ENCODE results near the gene HECTD1.

DNA sequence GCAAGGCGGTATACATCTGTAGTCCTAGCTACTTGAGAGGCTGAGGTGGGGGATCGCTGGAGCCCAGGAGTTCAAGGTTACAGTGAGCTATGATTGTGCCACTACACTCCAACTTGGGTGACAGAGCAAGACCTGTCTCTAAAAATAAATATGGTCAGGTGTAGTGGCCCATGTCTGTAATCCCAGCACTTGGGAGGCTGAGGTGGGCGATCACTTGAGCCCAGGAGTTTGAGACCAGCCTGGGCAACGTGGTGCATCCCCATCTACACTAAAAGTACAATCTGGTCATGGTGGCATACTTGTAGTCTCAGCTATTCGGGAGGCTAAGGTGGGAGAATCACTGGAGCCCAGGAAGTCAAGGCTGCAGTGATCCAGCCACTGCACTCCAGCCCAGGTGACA, 40.6 kb downstream of the HECTD1 start:
- TF ChIP-seq GLI2 (tag by site-specific recombination; IDR thresholded peaks at IDR 0.05; ENCODE audit: borderline replicate concordance, low read depth) (no peak), ZNF138 (tag by site-specific recombination; IDR thresholded peaks at IDR 0.05; ENCODE audit: borderline replicate concordance) (no peak), TCF7L2 (IDR thresholded peaks at IDR 0.05; ENCODE audit: borderline replicate concordance, low read depth, low read length) (no peak), YY1 (tag by site-specific recombination; IDR thresholded peaks at IDR 0.05) (no peak), ZNF501 (tag by site-specific recombination; IDR thresholded peaks at IDR 0.05) (no peak), ZNF266 (tag by site-specific recombination; IDR thresholded peaks at IDR 0.05; ENCODE audit: low read depth) (no peak), ZNF140 (tag by site-specific recombination; IDR thresholded peaks at IDR 0.05) (no peak)
- TF ChIP-seq, protein P1, sequence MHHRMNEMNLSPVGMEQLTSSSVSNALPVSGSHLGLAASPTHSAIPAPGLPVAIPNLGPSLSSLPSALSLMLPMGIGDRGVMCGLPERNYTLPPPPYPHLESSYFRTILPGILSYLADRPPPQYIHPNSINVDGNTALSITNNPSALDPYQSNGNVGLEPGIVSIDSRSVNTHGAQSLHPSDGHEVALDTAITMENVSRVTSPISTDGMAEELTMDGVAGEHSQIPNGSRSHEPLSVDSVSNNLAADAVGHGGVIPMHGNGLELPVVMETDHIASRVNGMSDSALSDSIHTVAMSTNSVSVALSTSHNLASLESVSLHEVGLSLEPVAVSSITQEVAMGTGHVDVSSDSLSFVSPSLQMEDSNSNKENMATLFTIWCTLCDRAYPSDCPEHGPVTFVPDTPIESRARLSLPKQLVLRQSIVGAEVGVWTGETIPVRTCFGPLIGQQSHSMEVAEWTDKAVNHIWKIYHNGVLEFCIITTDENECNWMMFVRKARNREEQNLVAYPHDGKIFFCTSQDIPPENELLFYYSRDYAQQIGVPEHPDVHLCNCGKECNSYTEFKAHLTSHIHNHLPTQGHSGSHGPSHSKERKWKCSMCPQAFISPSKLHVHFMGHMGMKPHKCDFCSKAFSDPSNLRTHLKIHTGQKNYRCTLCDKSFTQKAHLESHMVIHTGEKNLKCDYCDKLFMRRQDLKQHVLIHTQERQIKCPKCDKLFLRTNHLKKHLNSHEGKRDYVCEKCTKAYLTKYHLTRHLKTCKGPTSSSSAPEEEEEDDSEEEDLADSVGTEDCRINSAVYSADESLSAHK (tag by site-specific recombination; IDR thresholded peaks at IDR 0.05) = no peak
- TF ChIP-seq, protein P2, sequence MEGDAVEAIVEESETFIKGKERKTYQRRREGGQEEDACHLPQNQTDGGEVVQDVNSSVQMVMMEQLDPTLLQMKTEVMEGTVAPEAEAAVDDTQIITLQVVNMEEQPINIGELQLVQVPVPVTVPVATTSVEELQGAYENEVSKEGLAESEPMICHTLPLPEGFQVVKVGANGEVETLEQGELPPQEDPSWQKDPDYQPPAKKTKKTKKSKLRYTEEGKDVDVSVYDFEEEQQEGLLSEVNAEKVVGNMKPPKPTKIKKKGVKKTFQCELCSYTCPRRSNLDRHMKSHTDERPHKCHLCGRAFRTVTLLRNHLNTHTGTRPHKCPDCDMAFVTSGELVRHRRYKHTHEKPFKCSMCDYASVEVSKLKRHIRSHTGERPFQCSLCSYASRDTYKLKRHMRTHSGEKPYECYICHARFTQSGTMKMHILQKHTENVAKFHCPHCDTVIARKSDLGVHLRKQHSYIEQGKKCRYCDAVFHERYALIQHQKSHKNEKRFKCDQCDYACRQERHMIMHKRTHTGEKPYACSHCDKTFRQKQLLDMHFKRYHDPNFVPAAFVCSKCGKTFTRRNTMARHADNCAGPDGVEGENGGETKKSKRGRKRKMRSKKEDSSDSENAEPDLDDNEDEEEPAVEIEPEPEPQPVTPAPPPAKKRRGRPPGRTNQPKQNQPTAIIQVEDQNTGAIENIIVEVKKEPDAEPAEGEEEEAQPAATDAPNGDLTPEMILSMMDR (tag by site-specific recombination; IDR thresholded peaks at IDR 0.05) = no peak
- TF ChIP-seq, protein P3, sequence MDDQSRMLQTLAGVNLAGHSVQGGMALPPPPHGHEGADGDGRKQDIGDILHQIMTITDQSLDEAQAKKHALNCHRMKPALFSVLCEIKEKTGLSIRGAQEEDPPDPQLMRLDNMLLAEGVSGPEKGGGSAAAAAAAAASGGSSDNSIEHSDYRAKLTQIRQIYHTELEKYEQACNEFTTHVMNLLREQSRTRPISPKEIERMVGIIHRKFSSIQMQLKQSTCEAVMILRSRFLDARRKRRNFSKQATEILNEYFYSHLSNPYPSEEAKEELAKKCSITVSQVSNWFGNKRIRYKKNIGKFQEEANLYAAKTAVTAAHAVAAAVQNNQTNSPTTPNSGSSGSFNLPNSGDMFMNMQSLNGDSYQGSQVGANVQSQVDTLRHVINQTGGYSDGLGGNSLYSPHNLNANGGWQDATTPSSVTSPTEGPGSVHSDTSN (CRISPR knock-in tag; IDR thresholded peaks at IDR 0.05) = no peak
- TF ChIP-seq, protein P4, sequence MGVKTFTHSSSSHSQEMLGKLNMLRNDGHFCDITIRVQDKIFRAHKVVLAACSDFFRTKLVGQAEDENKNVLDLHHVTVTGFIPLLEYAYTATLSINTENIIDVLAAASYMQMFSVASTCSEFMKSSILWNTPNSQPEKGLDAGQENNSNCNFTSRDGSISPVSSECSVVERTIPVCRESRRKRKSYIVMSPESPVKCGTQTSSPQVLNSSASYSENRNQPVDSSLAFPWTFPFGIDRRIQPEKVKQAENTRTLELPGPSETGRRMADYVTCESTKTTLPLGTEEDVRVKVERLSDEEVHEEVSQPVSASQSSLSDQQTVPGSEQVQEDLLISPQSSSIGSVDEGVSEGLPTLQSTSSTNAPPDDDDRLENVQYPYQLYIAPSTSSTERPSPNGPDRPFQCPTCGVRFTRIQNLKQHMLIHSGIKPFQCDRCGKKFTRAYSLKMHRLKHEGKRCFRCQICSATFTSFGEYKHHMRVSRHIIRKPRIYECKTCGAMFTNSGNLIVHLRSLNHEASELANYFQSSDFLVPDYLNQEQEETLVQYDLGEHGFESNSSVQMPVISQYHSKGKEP (tag by site-specific recombination; IDR thresholded peaks at IDR 0.05) = no peak
- TF ChIP-seq, protein P5, sequence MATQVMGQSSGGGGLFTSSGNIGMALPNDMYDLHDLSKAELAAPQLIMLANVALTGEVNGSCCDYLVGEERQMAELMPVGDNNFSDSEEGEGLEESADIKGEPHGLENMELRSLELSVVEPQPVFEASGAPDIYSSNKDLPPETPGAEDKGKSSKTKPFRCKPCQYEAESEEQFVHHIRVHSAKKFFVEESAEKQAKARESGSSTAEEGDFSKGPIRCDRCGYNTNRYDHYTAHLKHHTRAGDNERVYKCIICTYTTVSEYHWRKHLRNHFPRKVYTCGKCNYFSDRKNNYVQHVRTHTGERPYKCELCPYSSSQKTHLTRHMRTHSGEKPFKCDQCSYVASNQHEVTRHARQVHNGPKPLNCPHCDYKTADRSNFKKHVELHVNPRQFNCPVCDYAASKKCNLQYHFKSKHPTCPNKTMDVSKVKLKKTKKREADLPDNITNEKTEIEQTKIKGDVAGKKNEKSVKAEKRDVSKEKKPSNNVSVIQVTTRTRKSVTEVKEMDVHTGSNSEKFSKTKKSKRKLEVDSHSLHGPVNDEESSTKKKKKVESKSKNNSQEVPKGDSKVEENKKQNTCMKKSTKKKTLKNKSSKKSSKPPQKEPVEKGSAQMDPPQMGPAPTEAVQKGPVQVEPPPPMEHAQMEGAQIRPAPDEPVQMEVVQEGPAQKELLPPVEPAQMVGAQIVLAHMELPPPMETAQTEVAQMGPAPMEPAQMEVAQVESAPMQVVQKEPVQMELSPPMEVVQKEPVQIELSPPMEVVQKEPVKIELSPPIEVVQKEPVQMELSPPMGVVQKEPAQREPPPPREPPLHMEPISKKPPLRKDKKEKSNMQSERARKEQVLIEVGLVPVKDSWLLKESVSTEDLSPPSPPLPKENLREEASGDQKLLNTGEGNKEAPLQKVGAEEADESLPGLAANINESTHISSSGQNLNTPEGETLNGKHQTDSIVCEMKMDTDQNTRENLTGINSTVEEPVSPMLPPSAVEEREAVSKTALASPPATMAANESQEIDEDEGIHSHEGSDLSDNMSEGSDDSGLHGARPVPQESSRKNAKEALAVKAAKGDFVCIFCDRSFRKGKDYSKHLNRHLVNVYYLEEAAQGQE (tag by site-specific recombination; IDR thresholded peaks at IDR 0.05) = no peak
